GM13977 (cell line): Measurements from ENCODE around the gene CAMK1.

Source experiments
- DNase-seq: peaks from one replicate; pipeline ENCODE4 v3.0.0; 2012; ENCODE audit warnings: low spot score
- CTCF ChIP-seq: IDR thresholded peaks from 2 replicates; pipeline ENCODE4 v1.5.1; 2012; ENCODE audit warnings: mild to moderate bottlenecking, control low read depth; ENCODE audit not compliant: insufficient read depth; ENCODE audit errors: extremely low read depth, missing control alignments
- in situ Hi-C: fragments of 300-500 bp; cut with MboI; formaldehyde crosslinking; loops from one replicate; pipeline ENCODE4 v1.12.0; 2022; ENCODE audit warnings: low sequenced_read_pairs, low pct_unique_long_range_greater_than_20kb, mixed read lengths, inconsistent platforms; ENCODE audit not compliant: unreplicated experiment

The CAMK1 gene

GRCh38 chr3:9806137-9806536 lies 36.4 kb upstream of the CAMK1 start:
- no peak for DNase-seq
- TF ChIP-seq CTCF = no peak
- in situ Hi-C loops = no loop called here

GRCh38 chr3:9804996-9805395 lies 35.2 kb upstream of the CAMK1 start:
- in situ Hi-C loops = no loop called here
- TF ChIP-seq CTCF = no peak
- DNase-seq = no peak

- no peak for DNase-seq
Measured at GRCh38 chr3:9803494-9803893, 33.7 kb upstream of the CAMK1 start.

DNA sequence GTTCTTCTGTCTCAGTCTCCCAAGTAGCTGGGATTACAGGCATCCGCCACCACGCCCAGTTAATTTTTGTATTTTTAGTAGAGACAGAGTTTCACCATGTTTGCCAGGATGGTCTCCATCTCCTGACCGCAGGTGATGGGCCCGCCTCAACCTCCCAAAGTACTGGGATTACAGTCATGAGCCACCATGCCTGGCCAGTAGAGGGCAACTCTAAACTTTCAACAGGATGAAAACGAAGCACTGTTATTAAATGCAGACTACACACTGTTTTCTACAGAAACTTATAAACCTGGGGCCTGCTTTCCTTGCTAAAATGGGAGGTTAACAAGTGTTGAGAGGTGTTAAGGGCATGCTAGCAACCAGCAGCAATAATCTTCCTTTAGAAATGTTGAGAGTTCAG lies 30.8 kb upstream of the CAMK1 start:
- TF ChIP-seq CTCF = peak; percentile 4
- in situ Hi-C loops = no loop called here
- no peak for DNase-seq

More at GRCh38 chr3:9803494-9803893, 33.7 kb upstream of the CAMK1 start:
- no peak for TF ChIP-seq CTCF
- in situ Hi-C loops = no loop called here

GRCh38 chr3:9797196-9797945 lies 27.6 kb upstream of the CAMK1 start:
- no peak for TF ChIP-seq CTCF
- in situ Hi-C loops = no loop called here
- DNase-seq = no peak

DNA sequence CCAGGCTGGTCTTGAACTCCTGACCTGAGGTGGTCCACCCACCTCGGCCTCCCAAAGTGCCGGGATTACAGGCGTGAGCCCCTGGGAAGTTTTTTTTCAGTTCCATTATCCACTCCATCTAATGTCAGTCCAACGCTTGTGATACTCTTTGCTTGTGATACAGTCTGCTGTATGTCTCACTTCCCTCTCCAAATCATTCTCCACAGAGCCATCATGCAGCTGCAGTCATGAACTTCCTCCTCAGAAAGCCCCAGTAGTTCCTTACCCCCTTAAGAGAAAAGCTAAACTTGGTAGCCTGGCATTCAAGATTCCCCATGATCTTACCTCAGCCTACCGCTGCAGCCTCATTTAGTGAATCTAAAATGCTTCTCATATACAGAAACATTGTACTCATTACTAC lies 25.5 kb upstream of the CAMK1 start:
- no peak for TF ChIP-seq CTCF

More for the DNA sequence above, 25.5 kb upstream of the CAMK1 start:
- in situ Hi-C loops = no loop called here
- no peak for DNase-seq
